ENCODE data around the gene TPRN.

The TPRN gene

DNA sequence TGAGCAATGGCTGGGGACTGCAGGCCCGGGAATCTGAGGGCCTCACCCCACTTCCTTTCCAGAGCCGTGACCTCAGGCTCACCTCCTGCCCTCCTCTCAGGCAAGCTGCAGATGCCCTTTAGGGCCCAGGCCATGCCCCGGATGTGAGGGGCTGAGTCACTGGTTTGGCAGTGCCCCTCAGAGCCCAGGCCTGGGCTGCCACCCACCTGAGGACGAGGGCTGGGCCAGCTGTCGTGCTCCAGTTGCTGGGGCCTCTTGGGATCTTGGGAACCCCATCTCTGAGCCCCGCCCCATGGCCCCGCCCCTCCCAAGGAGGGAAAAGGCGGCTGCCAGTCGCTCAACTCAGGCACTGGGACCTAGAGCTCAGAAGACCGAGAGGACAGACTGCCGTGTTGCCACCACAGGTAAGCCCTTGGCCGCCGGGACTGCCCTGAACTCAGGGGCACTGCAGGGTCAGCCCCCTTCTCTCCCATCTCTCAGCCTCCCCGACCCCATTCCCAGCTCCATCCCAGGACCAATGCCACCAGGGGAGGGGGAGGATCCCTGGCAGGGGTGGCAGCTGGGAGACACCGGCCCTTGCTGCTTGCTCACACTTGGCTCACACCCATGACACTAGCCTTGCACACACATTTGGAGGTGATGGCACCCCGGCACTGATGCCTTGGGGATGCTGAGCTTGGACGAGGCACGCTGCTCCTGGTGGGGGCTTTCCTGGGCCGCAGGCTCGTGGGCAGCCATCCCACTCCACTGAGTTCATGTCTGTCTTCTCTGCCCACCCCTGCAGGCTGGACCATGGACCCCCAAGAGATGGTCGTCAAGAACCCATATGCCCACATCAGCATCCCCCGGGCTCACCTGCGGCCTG is 24.5 kb upstream of the TPRN start, which contains the start of gene CYSRT1:
Gene CYSRT1, plus strand, starts transcription at position 345 of the 865 bp plus-strand sequence. Its CDS starts 448 bp downstream, at position 793.
- DNase-seq = no peak

- DNase-seq = peak; percentile 99
These were observed 22.8 kb upstream of the TPRN start for GRCh38 chr9:137223078-137223970.

DNA sequence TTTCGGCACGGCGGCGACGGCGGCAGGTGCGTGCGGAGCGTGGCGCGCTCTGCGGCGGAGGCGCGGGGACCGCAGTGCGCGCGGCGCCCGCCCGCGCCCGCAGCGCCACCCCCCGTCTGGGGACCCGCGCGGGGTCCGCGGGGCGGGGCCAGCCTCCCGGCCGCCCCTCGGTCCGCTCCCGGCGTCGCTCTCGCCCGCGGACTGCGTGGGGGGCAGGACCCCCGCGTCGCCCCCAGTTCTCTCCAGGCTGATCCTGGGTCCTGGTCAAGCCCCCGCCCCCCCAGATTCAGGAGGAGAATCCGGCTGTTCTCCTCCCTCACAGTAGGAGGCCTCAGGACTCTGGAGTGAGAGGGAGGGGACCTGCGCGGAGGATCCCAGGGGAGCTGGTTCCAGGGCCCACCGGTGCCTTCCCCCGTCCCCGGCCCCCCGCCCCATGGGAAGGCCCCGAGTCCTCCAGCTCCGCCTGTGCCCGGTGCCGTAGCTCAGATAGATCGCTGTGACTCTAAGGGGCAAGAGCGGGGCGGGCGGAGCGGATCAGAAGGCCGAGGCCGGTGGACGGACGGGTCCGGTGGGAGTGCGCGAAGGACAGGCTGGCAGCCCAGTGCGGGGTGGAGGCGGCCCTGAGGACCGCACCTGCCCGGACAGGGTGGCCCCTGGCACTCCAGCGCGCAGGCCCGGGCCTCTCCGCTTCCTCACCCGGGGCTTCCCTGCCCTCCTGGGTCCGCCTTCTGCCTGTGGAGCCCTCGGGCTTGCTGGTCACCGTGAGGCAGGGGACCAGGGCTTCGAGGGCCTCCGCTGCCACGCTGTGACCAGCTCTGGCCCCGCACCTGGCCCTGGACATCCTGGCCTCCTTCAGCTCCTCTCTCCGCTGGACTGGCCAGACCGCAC is 21.9 kb upstream of the TPRN start, which contains the start of gene RNF208:
Gene RNF208, minus strand, starts transcription at position 51 of the 888 bp plus-strand sequence. CDS start 1,028 bp downstream, outside the sequence.
- DNase-seq = no peak

DNA sequence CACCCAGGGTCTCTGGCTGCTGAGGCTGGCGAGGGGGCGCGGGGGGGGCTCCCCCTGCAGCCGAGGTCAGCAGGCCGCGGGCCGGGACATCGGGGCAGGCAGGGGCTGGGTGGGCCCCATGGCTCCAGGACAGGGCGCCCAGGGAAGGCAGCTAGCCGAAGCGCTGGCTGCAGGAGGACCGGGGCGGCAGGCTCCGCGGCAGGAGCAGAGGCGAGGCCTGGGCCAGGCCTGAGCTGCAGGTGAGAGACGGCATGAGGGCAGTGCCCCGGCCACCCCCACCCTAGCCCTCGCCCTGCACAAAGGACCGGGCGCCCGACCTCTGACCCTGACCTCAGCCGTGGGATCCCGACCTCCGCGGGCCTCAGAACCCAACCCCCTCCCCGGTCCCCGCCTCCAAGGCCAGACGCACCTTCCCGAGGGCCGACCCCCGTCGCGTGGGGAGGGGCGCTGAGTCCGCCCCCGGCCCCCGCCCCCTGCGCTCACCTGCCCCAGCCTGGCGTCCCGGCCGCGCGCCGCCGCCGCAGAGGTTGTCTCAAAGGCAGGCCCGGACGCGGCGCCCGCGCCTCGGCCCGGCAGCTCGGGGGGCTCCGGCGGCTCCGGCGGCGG is 21.1 kb upstream of the TPRN start:
- DNase-seq = peak; percentile 32

- no peak for DNase-seq
These were observed 20.6 kb upstream of the TPRN start for GRCh38 chr9:137221095-137221505.

DNA sequence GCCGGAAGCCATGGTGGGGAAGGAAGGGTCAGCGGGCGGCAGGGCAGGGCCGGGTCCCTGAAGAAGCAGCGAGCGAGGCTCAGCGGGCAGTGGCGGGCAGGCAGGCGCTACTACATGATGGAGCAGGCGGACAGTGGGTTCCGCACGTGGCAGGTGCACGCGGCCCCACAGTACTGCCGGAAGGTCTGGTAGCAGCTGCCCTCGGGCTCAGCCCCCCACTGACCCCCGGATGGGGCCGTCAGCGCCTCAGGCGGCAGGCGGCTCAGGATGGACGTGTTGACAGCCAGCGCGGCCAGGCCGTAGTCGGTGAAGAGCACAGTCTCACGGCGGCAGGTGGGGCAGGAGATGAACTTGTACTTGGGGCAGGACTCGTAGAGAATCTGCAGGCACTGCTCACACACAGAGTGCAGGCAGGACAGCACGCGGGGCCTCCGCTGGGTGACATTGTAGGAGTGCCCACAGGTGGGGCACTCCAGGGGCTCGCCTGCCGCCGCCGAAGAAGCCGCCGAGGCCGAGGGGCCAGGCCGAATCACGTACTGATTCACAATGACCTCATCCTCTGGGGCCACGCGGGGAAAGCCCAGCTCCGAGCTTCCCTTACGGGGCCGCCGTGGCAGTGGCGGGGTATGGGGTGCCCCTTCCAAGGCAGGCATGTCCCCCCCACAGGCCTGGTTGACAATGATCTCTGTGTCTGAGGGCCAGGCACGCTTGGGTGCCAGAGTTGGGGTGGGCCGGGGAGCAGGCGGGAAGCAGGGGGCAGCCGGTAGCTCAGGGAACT is 20.0 kb upstream of the TPRN start:
- DNase-seq = no peak

DNA sequence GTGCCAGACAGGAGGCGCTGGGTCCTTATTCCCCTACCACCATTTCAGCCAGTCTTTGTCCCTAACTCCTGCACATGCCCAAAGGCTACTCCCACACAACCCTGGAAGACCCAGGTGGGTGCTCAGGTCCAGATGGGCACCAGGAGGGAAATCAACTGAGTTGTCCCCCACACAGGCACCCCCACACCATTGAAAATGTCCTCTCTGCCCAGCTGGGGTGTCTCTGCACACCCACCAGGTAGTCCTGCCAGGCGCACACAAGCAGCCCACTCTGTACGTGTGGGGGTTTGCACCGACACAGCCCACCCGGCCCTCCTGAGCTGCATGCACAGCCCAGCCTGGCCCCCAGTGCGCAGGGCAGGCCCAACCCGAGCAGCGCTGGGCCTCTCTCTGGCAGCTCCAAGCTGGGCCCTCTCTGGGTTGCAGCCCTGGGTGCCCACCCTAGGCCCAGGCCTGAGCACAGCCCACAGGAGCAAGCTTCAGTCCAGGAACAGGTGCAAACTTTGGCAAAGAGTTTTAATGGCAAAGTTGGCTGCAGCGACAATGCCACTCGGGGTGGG is 19.3 kb upstream of the TPRN start:
- no peak for DNase-seq

GRCh38 chr9:137218754-137219271 is 18.3 kb upstream of the TPRN start:
- DNase-seq = no peak

GRCh38 chr9:137218212-137218753 is 17.7 kb upstream of the TPRN start:
- DNase-seq = no peak

DNA sequence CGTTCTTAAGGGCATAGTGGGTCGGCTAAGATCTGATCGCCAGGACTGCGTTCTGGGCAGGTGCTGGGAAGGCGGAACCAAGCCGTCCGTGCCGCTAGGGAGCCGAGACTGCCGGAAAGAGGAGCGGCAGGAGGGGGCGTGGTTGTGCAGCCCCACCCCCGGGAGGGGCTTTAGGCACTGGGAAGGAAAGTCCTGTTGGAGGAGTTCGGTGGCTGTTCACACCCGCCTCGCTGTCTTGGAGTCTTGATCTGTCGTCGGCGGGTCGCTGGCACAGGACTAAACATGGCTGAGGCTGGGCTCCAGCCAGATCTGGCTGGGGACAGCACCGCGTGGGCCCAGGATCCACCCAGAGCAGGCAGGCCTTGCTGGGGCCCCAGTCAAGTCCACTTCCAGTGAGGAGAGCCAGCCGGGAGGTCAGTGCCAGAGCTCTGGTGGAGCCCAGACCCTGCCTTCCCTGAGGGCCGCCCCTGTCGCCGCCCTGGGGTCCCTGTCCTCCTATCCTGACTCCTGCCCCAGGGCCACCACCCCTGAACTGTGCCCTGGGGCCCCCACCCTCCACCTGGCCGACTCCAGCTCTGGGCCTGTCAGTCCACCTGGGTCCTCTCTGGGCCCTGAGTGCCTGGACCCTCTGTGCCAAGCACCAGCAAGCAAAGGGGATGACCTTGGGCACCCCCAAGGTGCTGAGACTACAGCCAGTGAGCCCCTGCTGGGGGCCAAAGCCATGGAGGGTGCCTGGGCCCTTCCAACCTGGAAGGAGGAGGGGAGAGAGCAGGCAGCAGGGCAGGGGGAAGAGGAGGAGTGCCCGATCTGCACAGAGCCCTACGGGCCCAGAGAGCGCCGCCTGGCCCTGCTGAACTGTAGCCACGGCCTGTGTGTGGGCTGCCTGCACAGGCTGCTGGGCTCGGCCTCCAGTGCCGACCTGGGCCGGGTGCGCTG is 17.0 kb upstream of the TPRN start:
- DNase-seq = no peak

DNA sequence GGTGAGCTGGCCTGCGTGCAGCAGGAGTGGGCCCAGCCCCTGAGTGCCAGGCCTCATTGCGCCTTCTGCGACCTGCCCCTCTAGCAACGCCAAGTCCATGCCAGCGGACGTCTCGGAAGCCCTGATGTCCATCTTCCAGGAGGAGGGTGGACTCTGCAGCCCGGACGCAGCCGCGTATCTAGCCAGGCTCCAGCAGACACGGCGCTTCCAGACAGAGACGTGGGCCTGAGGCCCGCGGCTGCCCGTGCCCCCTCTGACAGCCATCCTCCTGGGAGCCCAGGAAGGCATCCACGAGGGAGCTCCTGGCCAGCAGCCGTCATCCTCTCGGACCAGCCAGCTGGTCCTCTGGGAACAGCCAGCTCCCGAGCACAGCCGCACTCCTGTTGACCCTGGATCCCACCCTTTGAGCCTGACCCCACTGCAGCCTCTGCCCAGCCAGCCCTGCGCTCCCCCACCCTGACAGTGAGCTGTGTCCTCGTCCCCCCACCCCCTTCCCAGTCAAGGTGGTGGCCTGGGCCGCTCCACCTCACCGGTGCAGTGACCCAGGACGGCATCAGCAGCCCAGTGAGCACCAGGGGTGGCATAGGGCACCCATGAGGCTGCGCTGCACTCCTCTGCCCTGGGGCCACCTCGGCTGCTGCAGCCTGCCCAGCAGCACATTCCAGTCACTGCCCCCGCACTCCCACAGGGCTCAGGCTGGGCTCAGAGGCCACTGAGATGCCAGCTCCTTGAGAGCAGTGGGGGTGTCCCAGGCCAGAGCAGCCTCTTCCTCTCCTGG is 15.8 kb upstream of the TPRN start:
- DNase-seq = no peak

- DNase-seq = no peak
These were observed 14.8 kb upstream of the TPRN start for GRCh38 chr9:137215196-137215986.

DNA sequence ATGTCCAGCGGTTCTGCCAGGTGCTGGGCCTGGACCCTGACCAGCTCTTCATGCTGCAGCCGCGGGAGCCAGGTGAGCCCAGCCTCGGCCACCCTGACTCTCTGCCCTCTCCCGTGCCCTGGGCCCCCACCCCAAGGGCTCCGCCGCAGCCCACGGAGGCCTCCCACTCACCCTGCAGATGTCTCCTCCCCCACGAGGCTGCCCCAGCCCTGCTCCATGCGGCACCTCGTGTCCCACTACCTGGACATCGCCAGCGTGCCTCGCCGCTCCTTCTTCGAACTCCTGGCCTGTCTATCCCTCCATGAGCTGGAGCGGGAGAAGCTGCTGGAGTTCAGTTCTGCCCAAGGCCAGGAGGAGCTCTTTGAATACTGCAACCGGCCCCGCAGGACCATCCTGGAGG is 14.1 kb upstream of the TPRN start:
- DNase-seq = no peak

DNA sequence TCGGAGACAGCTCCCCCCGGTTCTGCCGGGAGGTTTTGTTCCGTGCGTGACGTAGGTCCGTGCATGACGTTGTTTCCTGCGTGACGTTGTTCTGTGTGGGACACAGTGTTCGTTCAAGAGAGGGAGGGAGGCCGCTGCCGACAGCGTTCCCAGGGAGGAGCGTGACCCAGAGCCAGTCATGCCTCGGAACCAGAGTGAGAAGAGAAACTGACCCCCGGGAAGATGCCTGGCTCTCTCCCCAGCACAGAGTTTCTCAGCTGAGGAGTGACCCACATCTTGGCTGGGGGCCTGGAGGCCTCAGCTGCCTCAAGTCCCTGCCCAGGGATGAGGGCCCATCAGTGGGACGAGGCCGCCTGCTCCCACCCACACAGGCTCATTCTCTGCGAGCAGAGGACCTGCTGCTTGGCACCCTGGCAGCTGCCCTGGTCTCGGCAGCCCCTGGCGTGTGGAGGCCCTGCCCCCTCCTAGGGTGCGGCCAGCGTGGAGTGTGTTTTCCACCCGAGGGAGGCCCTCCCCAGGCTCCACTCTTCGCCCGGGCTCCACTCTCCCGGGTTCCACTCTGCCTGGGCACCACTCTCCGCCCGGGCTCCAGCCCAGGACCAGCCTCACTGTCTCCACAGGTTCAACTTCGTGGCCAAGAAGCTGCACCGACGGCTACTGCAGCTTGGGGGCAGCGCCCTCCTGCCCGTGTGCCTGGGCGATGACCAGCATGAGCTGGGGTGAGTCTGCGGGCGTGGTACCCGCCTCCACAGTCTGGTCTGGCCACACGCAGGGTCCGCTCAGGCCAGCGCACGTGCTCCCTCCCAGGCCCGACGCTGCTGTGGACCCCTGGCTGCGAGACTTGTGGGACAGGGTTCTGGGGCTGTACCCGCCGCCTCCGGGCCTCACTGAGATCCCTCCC is 12.9 kb upstream of the TPRN start:
- no peak for DNase-seq

GRCh38 chr9:137212520-137212919 is 12.0 kb upstream of the TPRN start:
- DNase-seq = no peak

DNA sequence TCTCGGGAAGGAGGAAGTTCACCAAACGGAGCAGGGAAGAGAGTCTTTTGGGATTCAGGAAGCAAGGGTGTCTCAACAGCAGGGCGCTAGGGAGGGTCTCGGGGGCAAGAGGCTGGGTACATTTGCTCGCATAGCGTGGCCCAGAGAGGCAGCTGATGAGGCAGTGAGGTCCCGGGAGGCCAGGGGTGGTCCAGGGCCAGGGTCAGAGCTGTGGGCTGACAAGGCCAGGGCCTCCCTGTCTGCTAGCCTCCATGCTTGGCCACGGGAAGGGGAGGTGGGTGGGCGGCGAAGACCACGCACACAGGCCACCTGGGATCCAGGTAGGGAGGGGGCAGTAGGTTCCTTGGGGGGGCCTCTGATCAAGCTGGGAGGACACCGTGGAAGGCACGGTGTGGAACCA is 11.0 kb upstream of the TPRN start:
- DNase-seq = no peak
